ENCODE results near the gene ZMYM4. TPM values are rescaled to one million over a fixed set of nuclear protein-coding genes. Genes with fewer than 3 reads are reported as not detected.

The ZMYM4 gene
- total RNA-seq, 1 donor from 2014 or later: 19.8 TPM

DNA sequence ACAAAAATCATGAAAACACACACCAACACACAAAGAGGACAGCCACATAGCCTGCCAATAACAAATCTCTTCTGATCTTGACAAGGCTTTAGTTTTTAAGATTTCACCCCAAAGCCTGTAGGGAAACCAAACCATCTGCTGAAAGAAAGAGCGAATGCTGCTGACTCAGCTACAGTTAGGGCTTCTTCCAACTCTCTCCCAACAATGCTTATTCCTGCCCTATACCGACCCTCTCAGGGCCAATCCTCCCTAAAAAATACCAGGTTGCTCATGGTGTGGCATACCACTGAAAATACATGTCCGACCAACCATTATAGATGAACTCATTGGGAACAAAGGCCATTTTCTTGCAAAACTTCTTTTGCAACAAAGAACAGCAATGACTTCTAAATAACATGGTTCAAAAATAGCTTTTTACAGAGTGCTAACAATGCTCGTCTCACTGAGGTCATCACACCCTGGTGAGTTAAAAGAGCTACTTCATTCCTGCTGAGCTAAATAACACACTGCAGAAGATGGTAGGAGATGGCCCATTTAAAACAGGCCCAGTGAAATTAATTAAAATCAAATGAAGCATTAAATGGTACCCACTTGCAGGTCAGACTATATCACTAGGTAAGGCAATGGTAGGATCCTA, 202.6 kb downstream of the ZMYM4 start:
- DNase-seq (ENCODE audit: low read depth): no peak
- TF ChIP-seq, protein P1, sequence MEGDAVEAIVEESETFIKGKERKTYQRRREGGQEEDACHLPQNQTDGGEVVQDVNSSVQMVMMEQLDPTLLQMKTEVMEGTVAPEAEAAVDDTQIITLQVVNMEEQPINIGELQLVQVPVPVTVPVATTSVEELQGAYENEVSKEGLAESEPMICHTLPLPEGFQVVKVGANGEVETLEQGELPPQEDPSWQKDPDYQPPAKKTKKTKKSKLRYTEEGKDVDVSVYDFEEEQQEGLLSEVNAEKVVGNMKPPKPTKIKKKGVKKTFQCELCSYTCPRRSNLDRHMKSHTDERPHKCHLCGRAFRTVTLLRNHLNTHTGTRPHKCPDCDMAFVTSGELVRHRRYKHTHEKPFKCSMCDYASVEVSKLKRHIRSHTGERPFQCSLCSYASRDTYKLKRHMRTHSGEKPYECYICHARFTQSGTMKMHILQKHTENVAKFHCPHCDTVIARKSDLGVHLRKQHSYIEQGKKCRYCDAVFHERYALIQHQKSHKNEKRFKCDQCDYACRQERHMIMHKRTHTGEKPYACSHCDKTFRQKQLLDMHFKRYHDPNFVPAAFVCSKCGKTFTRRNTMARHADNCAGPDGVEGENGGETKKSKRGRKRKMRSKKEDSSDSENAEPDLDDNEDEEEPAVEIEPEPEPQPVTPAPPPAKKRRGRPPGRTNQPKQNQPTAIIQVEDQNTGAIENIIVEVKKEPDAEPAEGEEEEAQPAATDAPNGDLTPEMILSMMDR (conservative IDR thresholded peaks at IDR 0.05; ENCODE audit: low read depth, low read length): no peak
- no peak overlapping the region for H3K4me3 ChIP-seq (ENCODE audit: low read depth, low read length)

Other genes starting within 250 kb of the ZMYM4 start
- 4.6 and 8.0 TPM in 2 replicates for gene ZMYM6, start 236.8 kb upstream of the ZMYM4 start, total RNA-seq
- gene ZMYM1, start 189.3 kb upstream of the ZMYM4 start, total RNA-seq: 12.6 and 12.8 TPM in 2 replicates
- gene SFPQ, start 75.6 kb upstream of the ZMYM4 start, total RNA-seq: 136 and 223 TPM in 2 replicates

Measured in epithelial cell of proximal tubule (primary cell).